T-helper 2 cell treated with Interferon-gamma antibody and Interleukin-4, amounts not matched to agents 5 μg/mL and 100 μg/mL, for 36 hours (primary cell): ENCODE data around the gene RARS2.
"Not testable (repeated sequence)": the region's sequence is repeated elsewhere in the genome, so short reads cannot be mapped to it uniquely, and the experiment has no call there.

Source experiments
- DNase-seq: peaks from one replicate; pipeline ENCODE4 v3.0.0; 2021; ENCODE audit warnings: low spot score
- H3K27ac Mint-ChIP-seq: one replicate; pipeline ENCODE4 v1.8.0; 2021; ENCODE audit warnings: mild to moderate bottlenecking, mixed read lengths
- H3K27me3 Mint-ChIP-seq: one replicate; pipeline ENCODE4 v1.8.0; 2021; ENCODE audit warnings: low read depth, mixed read lengths
- H3K36me3 Mint-ChIP-seq: one replicate; pipeline ENCODE4 v1.8.0; 2021; ENCODE audit warnings: low read depth, mixed read lengths
- H3K4me1 Mint-ChIP-seq: one replicate; pipeline ENCODE4 v1.8.0; 2021; ENCODE audit warnings: low read depth, mixed read lengths
- H3K4me3 Mint-ChIP-seq: one replicate; pipeline ENCODE4 v1.8.0; 2022; ENCODE audit warnings: mild to moderate bottlenecking, moderate library complexity, mixed read lengths
- H3K9me3 Mint-ChIP-seq: one replicate; pipeline ENCODE4 v1.8.0; 2021; ENCODE audit warnings: mixed read lengths

Gene RARS2, protein sequence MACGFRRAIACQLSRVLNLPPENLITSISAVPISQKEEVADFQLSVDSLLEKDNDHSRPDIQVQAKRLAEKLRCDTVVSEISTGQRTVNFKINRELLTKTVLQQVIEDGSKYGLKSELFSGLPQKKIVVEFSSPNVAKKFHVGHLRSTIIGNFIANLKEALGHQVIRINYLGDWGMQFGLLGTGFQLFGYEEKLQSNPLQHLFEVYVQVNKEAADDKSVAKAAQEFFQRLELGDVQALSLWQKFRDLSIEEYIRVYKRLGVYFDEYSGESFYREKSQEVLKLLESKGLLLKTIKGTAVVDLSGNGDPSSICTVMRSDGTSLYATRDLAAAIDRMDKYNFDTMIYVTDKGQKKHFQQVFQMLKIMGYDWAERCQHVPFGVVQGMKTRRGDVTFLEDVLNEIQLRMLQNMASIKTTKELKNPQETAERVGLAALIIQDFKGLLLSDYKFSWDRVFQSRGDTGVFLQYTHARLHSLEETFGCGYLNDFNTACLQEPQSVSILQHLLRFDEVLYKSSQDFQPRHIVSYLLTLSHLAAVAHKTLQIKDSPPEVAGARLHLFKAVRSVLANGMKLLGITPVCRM

DNA sequence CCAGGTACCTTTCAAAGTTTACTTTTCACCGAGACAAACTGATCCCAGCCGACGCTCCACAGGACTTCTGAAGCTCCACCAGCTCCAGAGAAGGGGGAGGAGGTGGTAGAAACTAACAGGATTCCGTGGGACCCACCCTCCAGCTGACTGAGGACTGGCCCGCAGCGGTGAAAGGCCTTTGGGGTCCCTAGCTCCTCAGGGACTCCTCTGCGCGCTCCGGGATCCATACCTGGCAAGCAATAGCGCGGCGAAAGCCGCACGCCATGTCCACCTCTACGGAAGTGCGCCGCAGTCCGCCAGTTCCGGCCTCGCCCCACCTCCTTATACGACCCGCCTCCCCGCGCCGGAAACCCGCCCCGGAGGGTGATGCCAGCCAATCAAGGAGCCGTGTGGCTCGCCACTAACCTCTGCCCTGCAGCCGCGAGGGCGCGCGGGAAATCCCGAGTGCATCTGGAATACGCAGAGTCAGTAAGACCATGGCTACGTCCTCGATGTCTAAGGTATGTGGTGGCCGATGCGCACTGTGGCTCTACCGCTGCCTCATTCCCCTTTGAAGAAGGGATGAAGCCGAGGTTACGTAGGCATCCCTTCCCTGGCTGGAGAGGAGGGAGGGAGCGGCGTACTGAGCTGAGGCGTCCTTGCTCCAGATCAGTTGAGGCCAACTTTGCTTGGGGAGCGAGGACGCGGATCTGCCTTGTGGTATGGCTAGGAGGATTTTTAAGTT is at the start of gene RARS2, which contains the start of gene ORC3:
TSS of gene RARS2 (minus strand) at position 295 of the 724 bp plus-strand sequence. CDS start at position 265, 30 bp downstream.
TSS of gene ORC3 (plus strand) at position 443 of the 724 bp plus-strand sequence. CDS start at position 477, 34 bp downstream.
- H3K36me3 Mint-ChIP-seq, result peaks cover 44% of the 10 kb centered on the region
- H3K27ac Mint-ChIP-seq, result peak within 1 kb of the TSS; percentile 93
- no peaks in the 10 kb centered on the region for H3K9me3 Mint-ChIP-seq
- H3K27me3 Mint-ChIP-seq, result no peaks in the 10 kb centered on the region
- H3K4me1 Mint-ChIP-seq, result peaks cover 35% of the 10 kb centered on the region
- peak; percentile 96 for DNase-seq
- peak within 1 kb of the TSS; percentile 91 for H3K4me3 Mint-ChIP-seq

DNA sequence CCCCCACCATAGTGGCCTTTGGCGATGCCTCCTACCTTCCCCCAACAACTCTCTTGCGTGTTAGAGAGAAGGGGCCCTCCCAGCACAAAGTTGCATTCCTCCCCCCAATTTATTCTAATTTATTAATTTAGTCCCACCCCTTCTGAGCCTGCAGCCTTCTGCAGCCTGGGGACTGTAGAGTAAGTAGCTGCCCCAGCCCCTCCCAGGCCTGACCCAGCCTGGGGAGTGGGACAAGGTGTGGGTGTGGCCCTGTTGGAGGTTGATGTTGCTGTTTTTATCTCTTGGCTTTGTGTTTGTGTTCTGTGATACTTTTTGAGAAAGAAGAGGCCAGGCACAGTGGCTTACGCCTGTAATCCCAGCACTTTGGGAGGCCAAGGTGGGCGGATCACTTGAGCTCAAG is 49.6 kb upstream of the RARS2 start:
- no peak overlapping the region for H3K27ac Mint-ChIP-seq
- peaks cover 20% of the 10 kb centered on the region for H3K36me3 Mint-ChIP-seq
- H3K27me3 Mint-ChIP-seq, result no peaks in the 10 kb centered on the region
- peaks cover 5% of the 10 kb centered on the region for H3K4me1 Mint-ChIP-seq
- DNase-seq, result no peak
- H3K4me3 Mint-ChIP-seq, result no peak overlapping the region
- H3K9me3 Mint-ChIP-seq, result no peaks in the 10 kb centered on the region

DNA sequence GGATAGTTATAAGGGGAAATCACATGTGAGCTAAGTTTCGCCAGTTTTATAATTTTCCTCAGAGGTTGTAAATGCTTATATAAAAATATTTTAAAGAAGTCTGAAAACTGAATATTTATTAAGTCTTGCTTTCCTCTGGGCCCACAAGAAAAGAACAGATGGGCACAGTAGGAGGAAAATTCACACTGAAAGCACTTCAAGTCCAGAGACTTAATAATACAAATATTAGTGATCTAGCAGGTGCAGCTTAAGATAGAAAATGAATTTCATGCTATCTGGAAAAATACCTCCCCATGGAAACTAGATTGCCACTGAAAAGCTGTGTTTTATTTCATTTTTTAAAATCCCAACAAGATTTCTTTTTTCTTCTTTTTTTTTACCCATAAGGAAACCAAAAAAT is 47.3 kb upstream of the RARS2 start:
- no peak for DNase-seq
- no peak overlapping the region for H3K27ac Mint-ChIP-seq
- H3K36me3 Mint-ChIP-seq, result peaks cover 29% of the 10 kb centered on the region
- no peak overlapping the region for H3K4me3 Mint-ChIP-seq
- peaks cover 8% of the 10 kb centered on the region for H3K4me1 Mint-ChIP-seq
- H3K27me3 Mint-ChIP-seq, result no peaks in the 10 kb centered on the region
- H3K9me3 Mint-ChIP-seq, result no peaks in the 10 kb centered on the region

DNA sequence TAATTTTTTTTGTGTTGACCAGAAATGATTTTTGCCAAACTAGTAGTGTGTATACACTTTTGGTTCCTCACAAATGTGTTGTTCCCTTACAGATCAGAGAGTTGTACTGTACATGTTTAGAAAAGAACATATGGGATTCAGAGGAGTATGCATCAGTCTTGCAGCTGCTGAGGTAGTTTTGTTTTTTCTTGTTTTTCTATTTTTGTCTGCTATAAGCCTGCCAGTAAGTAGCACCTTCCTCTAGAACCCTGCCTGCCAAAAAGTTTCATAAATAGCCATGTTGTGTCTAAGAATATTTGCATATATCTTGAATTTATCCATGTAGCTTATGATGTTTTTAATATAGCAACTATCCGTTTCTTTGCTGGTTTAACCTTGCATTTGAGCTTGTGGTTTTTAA is 46.5 kb upstream of the RARS2 start:
- H3K9me3 Mint-ChIP-seq, result no peaks in the 10 kb centered on the region
- no peaks in the 10 kb centered on the region for H3K27me3 Mint-ChIP-seq
- H3K4me1 Mint-ChIP-seq, result peaks cover 8% of the 10 kb centered on the region
- peaks cover 29% of the 10 kb centered on the region for H3K36me3 Mint-ChIP-seq
- no peak for DNase-seq
- H3K27ac Mint-ChIP-seq, result no peak overlapping the region
- no peak overlapping the region for H3K4me3 Mint-ChIP-seq

DNA sequence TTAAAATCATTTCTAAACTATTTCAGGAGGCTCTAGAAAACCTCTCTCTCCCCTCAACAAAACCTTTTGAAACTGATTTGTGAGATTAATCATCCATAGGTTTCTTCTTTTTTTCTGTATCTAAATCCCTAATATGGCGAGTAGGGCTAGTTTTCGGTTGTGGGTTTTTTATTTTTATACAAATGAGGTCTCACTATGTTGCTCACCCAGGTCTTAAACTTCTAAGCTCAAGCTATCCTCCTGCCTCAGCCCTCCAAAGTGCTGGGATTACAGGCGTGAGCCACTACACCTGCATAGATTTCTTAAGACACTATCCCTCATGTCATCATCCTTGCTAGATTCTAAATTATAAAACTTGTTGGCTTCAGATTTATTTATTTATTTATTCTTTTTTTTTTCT is 44.1 kb upstream of the RARS2 start:
- no peak overlapping the region for H3K27ac Mint-ChIP-seq
- peaks cover 36% of the 10 kb centered on the region for H3K36me3 Mint-ChIP-seq
- H3K4me1 Mint-ChIP-seq, result peaks cover 3% of the 10 kb centered on the region
- DNase-seq, result no peak
- H3K9me3 Mint-ChIP-seq, result no peaks in the 10 kb centered on the region
- no peaks in the 10 kb centered on the region for H3K27me3 Mint-ChIP-seq
- no peak overlapping the region for H3K4me3 Mint-ChIP-seq

DNA sequence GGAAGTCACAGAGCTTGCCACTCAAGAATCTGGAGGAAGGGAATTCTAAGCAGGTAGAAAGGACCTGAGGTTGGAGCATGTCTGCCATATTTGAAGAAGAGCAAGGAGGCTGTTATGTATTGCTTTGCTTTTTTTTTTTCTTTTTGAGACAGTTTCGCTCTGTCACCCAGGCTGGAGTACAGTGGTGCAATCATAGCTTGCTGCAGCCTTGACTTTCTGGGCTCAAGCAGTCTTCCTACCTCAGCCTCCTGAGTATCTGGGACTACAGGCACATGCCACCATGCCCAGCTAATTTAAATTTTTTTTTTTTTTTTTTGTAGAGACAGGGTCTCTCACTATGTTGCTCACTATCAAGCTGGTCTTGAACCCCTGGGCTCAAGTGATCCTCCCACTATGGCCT is 41.0 kb upstream of the RARS2 start:
- Mint-ChIP-seq H3K27ac (no peak overlapping the region), H3K27me3 (no peaks in the 10 kb centered on the region), H3K4me1 (peaks cover 3% of the 10 kb centered on the region), H3K4me3 (no peak overlapping the region), H3K36me3 (peaks cover 36% of the 10 kb centered on the region), H3K9me3 (no peaks in the 10 kb centered on the region)
- no peak for DNase-seq

DNA sequence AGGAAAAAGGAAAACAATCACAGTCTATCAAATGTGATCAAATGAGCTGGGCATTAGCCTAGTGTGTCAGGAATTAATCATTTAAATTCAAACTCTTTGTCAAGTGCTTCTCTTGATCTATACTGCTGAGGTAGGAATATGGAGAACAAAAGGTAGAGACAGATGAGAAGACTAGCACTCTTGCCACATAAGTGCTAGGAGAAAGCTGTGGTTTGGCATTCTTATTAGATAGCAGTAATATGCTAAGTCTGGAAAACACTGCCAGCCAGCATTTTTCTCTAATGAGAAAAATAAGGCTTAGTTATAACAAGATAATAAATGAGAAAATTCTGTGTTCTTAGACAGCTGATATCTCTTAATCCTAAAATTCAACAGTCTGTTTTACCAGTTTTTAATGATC is 39.1 kb upstream of the RARS2 start:
- no peak for DNase-seq
- Mint-ChIP-seq H3K27ac (no peak overlapping the region), H3K4me3 (no peak overlapping the region), H3K36me3 (peaks cover 42% of the 10 kb centered on the region), H3K27me3 (no peaks in the 10 kb centered on the region), H3K9me3 (no peaks in the 10 kb centered on the region), H3K4me1 (peaks cover 9% of the 10 kb centered on the region)

DNA sequence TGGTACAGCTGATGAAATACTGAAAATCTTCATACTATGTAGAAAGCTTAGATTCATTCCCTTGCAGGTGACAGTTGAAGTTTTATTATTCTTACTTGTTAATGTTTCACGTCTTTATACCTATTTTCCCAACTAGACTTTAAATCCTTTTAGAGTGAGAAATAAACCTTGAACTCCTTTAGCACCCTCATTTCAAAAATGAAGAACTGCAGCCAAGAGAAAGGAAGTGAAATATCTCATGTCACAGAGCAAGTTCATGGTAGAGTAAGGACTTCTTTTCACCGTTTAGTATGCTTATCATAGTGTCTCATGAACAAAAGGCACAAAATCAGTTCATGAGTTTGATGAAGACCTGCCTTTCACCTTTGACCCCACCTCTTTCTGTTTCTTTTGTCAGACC is 38.6 kb upstream of the RARS2 start:
- Mint-ChIP-seq H3K4me1 (peaks cover 11% of the 10 kb centered on the region), H3K36me3 (peaks cover 44% of the 10 kb centered on the region), H3K9me3 (no peaks in the 10 kb centered on the region), H3K4me3 (no peak overlapping the region), H3K27ac (no peak overlapping the region), H3K27me3 (no peaks in the 10 kb centered on the region)
- no peak for DNase-seq

DNA sequence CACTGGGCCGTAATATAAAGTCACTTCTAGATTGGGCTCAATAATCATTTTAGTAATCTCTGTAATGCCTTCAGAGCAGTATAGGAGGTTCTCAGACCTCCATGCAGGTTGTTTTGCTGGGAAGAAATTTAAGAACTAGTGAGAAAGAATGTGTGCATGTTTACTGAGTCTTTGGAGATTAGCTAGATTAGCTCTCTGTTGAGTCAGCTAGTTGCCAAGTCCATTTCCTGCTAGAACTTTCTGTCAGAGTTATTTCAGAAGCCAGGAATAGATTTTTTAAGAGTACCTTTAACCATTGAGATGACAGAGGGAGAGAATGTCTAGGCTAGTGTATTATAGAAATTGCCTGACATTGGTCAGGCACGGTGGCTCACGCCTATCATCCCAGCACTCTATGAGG is 33.5 kb upstream of the RARS2 start:
- peaks cover 18% of the 10 kb centered on the region for H3K4me1 Mint-ChIP-seq
- H3K9me3 Mint-ChIP-seq, result no peaks in the 10 kb centered on the region
- no peak for DNase-seq
- peak overlapping the region; percentile 76 for H3K27ac Mint-ChIP-seq
- peaks cover 32% of the 10 kb centered on the region for H3K36me3 Mint-ChIP-seq
- no peak overlapping the region for H3K4me3 Mint-ChIP-seq
- H3K27me3 Mint-ChIP-seq, result no peaks in the 10 kb centered on the region

DNA sequence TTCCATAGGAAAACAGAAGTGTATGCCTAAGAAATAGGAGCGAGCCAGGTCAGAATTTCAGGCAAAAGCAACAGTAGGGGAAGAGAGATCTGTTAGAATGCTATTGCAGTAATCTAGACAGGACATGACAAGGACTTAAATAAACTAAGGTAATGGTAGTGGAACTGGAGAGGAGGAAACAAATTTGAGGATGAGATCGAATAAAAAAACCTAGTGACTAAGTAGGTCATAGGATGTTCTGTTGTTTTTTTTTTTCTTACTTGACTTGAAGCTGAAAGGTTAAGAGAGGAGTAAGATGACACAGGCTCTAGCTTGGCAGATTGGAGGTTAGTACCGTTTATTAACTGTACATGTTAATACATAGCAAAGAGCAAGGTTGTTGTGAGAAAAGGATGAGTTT is 28.7 kb upstream of the RARS2 start:
- no peak for DNase-seq
- H3K4me1 Mint-ChIP-seq, result peaks cover 11% of the 10 kb centered on the region
- no peak overlapping the region for H3K27ac Mint-ChIP-seq
- H3K9me3 Mint-ChIP-seq, result no peaks in the 10 kb centered on the region
- H3K36me3 Mint-ChIP-seq, result peaks cover 30% of the 10 kb centered on the region
- H3K27me3 Mint-ChIP-seq, result no peaks in the 10 kb centered on the region
- no peak overlapping the region for H3K4me3 Mint-ChIP-seq

DNA sequence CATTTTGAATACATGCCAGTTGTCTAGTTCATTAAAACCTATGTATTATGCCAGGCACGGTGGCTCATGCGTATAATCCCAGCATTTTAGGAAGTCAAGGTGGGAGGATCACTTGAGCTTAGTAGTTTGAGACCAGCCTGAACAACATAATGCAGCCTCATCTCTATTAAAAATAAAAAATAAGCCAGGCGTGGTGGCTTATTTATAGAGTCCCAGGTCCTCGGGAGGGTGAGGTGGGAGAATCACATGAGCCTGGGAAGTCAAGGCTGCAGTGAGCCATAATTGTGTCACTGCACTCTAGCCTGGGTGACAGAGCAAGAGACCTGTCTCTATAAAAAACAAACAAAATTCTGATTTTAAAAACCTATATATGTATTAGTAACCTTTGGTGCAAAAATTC is 27.6 kb upstream of the RARS2 start:
- Mint-ChIP-seq H3K36me3 (peaks cover 33% of the 10 kb centered on the region), H3K4me1 (peaks cover 3% of the 10 kb centered on the region), H3K27ac (no peak overlapping the region), H3K27me3 (no peaks in the 10 kb centered on the region), H3K9me3 (peaks cover 4% of the 10 kb centered on the region), H3K4me3 (no peak overlapping the region)
- DNase-seq, result no peak

DNA sequence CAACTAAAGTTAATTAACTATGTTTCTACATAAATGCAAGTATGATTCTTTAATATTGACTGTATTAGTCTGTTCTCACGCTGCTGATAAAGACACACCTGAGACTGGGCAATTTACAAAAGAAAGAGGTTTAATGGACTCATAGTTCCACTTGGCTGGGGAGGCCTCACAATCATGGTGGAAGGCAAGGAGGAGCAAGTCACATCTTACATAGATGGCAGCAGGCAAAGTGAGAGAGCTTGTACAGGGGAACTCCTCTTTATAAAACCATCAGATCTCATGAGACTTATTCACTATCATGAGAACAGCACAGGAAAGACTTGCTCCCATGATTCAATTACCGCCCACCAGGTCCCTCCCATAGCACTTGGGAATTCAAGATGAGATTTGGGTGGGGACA is 23.2 kb upstream of the RARS2 start:
- H3K27me3 Mint-ChIP-seq, H3K4me3 Mint-ChIP-seq, H3K4me1 Mint-ChIP-seq, DNase-seq, H3K27ac Mint-ChIP-seq, H3K9me3 Mint-ChIP-seq: not testable (repeated sequence)
- H3K36me3 Mint-ChIP-seq, result peaks cover 35% of the 10 kb centered on the region

DNA sequence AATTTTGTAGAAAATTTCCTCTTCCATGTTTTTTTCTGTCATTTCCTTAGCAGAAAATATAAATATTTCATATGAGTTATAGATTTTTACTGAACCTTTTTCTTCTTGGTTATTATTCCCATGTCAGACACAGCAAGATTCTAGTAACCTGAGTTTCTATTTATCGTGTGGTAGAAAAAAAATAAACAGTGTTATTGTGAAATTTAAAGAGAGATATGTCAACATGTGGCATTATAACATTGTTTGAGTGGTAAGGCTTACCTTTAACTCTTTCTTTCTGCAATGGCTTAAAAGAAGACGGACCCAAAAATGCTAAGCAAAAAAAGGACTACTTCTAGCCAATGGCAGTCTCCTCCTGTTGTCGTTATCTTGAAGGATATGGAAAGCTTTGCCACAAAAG is 19.0 kb upstream of the RARS2 start:
- Mint-ChIP-seq H3K4me3 (no peak overlapping the region), H3K27ac (no peak overlapping the region), H3K36me3 (peaks cover 24% of the 10 kb centered on the region), H3K9me3 (peaks cover 4% of the 10 kb centered on the region), H3K27me3 (no peaks in the 10 kb centered on the region), H3K4me1 (no peaks in the 10 kb centered on the region)
- DNase-seq, result no peak

DNA sequence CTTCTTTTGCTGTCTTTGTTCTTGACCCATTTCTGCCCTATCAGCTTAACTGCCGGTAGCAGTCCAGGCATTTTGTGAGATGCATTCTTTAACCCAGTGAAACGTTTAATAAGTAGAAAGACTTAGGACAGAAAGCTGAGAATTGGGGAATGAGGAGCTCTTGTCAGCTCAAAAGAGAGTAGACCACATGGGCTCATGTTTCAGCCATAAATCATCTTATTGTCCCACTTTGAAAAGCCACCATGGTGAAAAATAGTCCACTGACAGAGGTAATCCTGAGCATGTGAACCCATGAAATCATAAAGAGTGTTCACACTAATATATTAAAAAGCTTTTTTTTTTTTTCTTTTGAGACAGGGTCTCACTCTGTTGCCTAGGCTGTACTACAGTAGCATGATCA is 16.4 kb upstream of the RARS2 start:
- H3K27me3 Mint-ChIP-seq, result no peaks in the 10 kb centered on the region
- no peak overlapping the region for H3K27ac Mint-ChIP-seq
- peaks cover 10% of the 10 kb centered on the region for H3K36me3 Mint-ChIP-seq
- H3K9me3 Mint-ChIP-seq, result no peaks in the 10 kb centered on the region
- DNase-seq, result no peak
- H3K4me1 Mint-ChIP-seq, result no peaks in the 10 kb centered on the region
- H3K4me3 Mint-ChIP-seq, result no peak overlapping the region
